GM12874 (cell line): ENCODE data around the gene RPP21.

ENCODE experiments used
- TF ChIP-seq, protein P1 (sequence below): IDR thresholded peaks from 2 replicates; pipeline ENCODE4 v1.5.1; 2011; ENCODE audit warnings: low read depth, mild to moderate bottlenecking, control low read depth, low read length, moderate library complexity; ENCODE audit not compliant: insufficient read depth

Gene RPP21

DNA sequence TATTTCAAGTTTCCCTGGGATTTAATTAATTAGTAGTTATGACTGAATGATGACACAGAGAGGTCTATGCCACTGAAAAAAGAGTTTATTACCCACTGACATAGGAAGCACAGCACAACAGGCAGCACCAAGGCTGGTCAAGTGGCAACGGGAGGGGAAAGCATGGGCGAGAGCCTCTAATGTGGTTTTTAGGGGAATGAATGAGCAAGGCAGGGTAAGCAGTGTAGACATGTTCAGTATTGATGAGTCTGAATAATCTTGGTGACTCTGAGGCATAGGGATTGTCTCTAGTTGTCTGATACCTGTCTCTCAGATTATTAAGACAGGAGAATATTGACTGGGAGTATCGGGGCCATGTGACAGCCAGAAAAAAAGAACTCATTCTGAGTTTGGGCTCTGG, 46.3 kb downstream of the RPP21 start:
- TF ChIP-seq, protein P1, sequence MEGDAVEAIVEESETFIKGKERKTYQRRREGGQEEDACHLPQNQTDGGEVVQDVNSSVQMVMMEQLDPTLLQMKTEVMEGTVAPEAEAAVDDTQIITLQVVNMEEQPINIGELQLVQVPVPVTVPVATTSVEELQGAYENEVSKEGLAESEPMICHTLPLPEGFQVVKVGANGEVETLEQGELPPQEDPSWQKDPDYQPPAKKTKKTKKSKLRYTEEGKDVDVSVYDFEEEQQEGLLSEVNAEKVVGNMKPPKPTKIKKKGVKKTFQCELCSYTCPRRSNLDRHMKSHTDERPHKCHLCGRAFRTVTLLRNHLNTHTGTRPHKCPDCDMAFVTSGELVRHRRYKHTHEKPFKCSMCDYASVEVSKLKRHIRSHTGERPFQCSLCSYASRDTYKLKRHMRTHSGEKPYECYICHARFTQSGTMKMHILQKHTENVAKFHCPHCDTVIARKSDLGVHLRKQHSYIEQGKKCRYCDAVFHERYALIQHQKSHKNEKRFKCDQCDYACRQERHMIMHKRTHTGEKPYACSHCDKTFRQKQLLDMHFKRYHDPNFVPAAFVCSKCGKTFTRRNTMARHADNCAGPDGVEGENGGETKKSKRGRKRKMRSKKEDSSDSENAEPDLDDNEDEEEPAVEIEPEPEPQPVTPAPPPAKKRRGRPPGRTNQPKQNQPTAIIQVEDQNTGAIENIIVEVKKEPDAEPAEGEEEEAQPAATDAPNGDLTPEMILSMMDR, result no peak

DNA sequence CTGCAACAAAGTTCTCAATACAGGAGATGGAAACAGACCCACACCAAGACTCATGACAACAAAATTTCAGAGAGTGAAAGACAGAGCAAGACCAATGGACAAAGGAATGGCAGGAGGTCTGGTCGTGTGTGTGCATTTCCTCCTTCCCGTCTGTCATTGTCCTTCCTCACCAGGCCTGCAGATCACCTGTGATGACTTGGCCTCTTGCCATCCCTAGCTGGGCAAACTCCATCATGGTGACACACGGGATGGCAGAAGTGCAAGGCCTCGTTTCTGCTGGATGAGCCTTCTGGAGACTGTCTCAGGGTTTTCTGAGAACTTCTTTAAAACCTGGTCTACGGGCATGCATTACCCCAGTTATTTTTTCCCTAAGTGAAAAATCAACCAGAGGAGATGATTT, 49.2 kb downstream of the RPP21 start:
- TF ChIP-seq, protein P1, result no peak
